HG03025 (cell line): ENCODE measurements around the gene UNC13B.

Experiments used
- ATAC-seq: cut with Tn5 transposase; IDR thresholded peaks from one replicate; pipeline ENCODE4 v1.9.1; 2021; ENCODE audit warnings: mild to moderate bottlenecking, moderate library complexity; ENCODE audit not compliant: unreplicated experiment, low FRiP score

The UNC13B gene

DNA sequence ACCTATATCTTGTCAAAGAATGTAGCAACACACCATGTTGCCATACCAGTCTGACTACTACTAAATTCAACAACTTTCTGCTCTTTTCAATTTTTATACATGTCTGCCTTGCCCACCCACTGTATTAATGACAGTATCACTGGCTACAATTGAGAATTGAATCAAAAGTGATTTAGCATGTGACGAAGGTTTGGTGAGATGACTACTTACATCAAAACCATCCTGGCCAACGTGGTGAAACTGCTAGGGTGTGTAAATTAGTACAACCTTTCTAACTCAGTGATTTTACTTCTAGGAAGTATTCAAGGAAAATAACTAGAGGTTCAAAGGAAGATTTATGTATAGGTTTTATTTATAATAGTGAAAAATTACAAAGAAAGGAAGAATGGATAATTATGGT lies 109.8 kb downstream of the UNC13B start:
- ATAC-seq, result no peak

DNA sequence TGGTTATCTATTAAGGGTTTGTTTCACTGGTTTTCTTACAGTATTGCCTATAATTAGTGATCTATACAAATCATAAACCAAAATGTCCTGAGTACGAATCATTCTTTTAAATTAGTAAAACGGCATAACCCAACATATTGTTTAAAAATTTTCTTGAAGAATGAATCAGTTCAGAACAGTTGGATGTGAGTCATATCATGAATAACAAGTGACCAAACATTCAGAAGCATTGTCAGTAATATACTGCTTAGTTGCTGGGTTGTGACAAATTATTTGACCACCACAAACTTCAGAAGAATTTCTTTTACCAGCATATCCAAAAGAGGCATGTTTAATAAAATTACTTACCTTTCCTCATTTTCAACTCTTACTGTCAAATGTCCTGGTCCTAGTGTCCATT lies 111.2 kb downstream of the UNC13B start:
- ATAC-seq, result no peak

DNA sequence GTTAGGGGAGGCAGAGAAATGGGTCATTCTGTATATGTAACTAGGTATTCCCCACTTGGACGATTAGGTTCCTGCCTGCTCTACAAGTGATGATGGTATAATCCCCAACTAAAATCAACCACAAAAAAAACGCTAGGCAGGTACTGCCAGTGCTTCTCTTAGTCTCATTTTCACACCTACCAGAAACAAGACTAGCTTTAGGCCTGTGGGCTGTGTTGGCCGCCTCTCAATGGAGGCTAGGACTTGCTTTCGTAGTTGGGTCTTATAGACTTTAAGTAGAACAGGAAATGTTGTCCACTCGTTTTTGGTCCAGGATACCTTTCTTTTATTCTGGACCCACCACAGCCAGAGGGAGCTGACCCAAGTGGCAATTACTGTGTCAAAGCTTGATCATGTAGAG lies 111.8 kb downstream of the UNC13B start:
- no peak for ATAC-seq

DNA sequence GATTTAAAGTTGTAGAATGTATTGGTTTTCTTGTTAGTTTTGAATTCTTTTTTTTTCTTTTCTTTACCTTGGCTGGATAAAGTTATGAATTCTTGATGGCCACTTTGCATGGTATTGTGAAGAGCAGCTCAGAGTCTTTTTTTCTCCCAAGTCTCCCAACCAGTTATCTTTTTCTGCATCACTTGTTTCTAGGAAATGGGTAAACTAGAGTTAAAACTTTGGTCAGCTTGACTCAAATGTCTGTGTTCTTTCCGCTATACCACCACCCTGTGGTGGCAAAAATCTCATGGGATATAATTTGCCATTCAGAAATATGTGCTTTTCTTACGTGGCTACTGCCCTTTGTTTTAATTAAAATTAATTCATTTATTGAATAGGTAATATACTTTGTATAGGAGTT lies 113.2 kb downstream of the UNC13B start:
- no peak for ATAC-seq

DNA sequence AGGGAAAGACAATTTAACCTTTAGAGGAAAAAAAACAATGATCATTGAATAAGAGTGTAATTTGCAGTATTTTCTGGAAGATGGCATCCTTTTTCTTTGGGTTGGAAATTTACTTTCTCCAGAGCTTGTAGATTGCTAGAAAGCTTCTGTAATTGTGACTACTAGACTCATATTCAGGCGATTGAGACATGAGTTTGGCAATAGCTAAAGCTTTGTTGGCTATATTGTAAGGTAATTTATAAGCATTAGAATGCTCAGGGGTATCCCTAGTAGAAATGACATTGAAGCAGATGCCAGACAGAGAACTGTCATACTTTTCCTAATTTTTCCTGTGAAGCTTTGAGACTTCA lies 115.3 kb downstream of the UNC13B start:
- no peak for ATAC-seq

DNA sequence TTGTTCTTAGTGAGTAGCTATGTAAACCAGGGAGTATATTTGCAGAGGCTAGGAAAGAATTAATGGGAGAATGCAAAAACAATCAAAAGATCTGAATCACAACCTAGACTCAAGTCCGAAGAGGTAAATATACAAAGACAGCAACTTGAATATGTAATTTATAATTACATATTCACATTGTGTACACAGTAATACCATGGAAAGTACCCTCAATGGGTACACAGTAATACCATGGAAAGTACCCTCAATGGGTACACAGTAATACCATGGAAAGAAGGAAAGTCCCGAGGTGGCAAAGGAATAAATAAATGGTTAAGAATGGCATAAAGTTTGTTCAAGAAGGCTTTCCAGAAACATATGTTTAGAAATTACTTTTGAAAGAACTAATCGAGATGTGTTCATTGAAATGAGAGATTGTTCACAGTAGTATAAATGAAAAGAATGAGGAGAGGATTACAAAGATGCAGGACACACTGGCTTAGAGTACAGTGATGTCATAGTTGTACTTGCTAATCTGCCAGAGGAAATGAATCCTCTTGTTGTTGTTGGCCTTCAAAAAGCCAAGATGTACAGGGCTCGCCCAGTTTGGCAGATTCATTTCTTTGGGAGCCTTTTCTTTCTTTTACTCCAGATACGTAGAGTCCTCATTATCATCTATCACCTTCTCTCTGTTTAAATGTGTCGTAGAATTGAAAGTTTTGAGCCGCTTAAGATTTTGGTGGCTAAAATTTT lies 116.0 kb downstream of the UNC13B start:
- no peak for ATAC-seq

DNA sequence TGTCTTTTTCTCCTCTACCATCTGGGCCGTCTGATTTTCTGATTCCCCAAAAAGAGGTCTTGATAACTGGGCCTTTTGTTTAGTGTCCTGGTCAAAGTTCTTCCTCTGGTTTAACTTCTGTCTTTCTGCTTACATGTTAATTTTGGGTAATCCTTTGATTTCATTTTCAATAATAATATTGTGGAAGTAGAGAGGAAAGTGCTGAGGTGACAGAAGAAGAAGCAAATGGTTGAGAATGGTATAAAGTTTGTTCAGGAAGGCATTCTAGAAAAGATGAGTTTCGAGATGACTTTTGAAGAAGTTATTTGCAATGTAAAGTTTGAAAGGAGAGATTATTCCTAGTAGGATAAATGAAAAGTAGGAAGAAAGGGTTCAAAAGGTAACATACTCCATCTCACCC lies 118.1 kb downstream of the UNC13B start:
- no peak for ATAC-seq

DNA sequence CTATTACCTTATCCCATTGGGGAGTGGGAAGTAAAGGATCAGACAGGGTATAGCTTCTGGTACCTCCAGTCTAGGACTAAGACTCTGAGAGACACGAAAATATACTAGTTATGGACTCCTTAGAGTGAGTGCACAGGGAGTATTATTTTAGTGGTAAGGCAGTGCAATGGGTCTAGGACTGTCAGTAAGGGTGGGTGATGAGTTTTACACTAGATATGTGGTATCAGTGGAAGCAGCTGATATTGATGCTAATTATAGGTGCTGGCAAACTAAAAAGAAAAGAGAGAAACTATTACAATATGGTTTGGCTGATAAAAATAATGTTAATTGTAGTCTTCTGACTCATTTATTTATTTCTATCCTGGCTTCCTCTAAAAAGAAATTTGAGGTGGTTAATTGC lies 118.6 kb downstream of the UNC13B start:
- ATAC-seq, result no peak

DNA sequence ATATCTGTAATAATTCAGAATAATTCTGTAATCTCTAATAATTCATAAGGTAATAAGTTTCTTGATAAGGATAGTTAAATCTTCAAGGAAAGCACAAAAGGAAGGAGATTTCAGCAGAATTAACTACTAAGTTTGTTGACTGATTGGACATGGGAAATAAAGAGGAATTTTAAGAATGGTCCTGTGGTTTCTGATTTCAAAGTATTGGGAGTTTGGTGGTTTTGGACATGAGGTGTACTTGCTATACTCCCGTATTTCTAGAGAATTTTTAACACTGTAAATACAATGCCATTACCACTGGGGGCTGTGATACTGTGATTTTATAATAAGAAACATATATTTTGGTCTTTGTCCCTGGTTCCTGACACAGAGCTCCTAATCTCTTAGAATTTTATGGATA lies 123.9 kb downstream of the UNC13B start:
- ATAC-seq, result no peak

DNA sequence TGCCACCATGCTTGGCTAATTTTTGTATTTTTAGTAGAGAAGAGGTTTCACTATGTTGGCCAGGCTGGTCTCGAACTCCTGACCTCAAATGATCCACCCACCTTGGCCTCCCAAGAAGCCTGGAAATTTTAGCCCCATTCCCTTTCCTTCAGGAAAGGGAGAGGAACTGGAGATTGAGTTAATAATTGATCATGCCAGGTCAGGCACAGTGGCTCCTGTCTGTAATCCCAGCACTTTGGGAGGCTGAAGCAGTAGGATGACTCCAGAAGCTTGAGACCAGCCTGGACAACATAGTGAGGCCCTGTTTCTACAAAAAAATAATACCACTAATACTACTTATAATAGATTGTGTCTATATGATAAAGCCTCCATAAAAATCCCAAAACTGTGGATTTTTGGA lies 124.6 kb downstream of the UNC13B start:
- ATAC-seq, result no peak

DNA sequence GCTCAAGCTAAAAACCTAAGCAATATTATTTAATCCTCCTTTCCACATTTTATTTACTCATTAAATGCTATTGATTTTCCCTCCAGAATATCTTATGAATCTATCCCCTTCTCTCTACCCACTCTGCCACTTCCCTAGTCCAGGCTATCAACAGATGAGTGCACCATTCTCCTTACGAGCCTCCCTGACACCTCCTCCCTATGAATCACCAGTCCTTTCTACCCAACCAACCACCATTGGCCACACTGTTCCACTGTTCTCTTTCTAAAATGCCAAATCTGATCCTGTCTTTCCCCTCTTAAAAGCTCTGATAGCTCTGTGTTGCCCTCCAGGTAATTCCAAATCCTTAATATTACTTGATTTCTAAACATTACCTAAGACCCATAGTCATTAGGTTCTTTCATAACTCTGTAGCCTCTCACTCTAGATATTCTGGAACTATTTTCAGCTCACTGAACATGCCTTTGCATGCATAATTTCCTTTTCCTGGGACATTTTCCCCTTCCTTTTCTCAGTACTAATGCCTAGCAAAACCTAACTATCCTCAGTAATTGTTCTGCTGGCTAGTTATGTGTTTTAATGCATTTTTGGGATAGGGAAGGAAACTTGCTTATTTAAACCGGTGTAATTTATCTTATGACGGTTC lies 126.3 kb downstream of the UNC13B start:
- no peak for ATAC-seq

DNA sequence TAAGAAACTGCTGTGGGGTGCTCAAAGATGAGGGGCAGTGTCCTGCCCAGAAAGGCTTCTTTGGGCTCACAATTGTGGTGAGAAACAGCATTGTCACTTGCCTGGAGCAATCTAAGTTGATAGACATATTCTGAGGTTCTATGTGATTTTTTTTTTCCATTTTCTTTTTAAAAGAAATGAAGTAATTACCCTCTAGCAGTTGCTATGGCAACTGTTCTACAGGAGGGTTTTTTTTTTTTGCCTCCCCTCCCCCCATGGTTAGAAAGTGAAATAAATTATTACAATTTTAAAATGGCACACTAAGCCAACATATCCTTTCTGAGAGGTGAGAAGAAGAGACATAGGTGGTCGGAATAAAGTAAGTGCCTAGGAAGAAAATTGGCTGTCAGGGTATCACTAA lies 127.0 kb downstream of the UNC13B start:
- no peak for ATAC-seq

DNA sequence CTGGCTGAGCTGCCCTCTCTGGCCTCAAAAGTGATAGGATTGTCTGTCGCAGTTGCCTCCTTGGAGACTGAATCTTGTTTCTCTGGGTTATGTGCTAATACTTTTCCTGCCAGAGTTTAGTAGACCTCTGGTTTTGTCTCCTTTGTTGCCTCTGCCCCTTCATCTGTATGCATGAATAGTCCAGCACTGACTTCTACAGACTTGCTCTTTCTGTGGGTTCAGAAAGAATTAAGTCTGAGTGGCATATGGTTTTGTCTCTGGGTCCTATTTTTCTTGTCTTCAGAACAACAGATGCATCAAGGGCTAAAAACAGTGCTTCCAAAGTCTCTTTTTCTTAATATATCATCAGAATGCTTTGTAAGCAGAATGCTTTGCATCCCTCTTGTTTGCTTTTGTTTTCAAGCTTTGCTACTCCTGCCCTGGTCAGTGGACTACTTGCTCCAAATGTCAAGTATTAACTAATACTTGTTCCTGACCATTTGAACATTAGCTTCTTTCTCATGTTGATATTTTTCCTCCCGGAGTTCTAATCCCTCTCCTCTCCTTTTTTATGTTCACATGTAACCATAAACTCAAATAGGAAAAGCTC lies 131.7 kb downstream of the UNC13B start:
- no peak for ATAC-seq

DNA sequence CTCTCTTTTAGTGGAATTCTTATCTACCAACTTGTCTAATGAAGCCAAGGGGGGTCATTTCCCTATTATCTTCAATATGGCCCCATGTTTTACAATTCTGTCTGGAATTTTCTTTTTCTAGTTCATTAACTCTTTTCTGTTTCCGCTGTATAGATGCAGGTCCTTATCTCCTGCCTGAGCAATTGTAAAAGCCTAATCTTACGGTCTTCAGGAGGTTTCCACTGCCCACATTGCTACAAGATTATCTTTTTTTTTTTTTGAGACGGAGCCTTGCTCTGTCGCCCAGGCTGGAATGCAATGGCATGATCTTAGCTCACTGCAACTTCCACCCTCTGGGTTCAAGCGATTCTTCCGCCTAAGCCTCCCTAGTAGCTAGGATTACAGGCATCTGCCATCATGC lies 132.3 kb downstream of the UNC13B start:
- no peak for ATAC-seq

DNA sequence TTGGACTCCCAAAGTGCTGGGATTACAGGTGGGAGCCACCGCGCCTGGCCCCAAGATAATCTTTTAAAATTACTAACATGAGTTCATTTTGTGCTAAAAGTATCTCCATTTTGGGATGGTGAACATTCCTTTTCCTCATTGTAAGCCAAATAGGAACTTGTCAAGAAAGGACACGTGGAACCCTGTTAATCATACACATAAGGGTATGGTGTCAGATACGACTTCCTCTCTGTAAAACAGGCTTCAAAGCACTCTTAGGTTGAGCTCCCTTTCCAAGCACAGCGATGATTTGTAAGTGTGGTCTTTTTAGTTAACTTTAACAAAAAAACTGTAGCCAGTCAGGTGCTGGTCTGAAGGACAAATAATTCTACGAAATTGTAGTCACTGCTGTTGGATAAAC lies 132.7 kb downstream of the UNC13B start:
- ATAC-seq, result no peak

DNA sequence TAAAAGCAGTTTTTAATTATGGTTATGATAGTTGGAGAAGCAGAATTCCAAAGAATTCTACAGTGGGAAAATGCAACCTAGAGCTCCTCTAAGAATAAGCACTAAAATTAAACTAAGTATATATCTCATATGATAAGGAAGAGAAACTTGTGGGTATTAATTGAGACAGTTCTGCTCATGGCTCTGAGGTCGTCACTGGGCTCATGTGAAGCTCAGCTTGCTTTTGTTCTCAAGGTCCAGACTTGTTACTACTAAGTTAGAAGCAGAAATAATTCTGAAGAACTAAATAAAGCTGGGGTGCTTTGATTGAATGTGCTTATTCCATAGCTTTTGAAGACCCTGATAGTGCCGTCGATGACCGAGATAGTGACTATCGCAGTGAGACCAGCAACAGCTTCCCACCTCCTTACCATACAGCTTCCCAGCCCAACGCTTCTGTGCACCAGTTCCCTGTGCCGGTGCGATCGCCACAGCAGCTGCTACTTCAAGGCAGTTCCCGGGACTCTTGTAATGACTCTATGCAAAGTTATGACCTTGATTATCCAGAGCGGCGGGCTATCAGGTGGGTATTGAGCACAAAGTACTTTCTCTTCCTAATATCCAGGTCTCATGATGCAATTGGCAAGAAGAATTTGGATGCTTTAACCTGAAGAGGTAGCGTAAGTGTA lies 133.7 kb downstream of the UNC13B start:
- no peak for ATAC-seq

DNA sequence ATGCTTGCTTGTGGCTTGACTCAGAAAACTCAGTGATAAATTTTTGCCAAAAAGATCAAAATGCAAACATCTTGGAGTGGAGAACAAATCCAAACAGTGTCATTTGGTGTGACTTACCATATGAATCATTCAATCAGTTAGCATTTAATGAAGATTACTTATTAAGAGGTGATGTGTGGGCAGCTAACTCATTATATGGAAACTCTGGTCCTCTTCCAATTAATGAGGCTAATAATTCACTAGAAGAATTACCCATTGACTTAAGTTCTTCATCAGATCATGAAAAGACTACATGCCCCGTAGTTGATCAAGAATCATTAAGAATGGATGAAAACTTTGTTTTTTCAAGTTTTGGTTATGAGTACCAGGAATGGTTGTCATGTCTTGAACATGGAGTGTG lies 141.8 kb downstream of the UNC13B start:
- ATAC-seq, result no peak

DNA sequence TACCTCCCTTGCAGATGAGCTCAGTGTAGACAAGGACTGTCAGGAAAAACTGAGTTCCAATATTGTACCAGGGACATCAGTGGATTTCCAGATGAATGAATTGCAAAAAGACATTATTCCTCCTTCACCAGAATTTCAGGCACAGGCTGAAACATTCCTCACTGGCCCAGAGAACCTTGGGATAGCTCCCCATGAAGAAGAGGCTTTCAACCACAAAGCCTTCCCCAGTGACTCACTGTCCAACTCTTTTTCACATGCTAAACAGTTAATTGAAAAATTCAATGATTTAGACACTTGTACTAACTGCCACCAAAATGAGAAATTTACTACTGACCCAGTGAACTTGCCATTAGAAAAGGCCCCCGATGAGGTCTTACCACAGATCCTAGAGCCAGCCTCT lies 144.5 kb downstream of the UNC13B start:
- ATAC-seq, result no peak

DNA sequence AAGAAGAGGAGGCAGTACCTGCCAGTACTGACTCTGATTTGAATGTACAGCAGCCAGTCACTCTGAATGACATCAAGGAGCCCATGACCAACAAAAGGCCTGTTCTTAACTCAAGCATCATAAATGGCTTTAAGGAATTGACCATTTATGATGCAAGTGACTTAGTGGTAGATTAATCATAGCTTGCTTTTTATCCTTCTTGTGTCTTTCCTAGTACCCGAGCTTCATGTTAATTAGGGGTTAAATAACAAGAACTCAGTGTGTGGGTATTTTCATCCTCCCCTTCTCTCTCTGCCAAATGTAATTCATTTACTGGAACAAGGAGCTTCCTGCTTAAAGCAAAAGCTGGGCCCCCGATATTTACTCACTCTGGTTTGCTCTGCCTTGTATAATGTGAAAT lies 146.5 kb downstream of the UNC13B start:
- no peak for ATAC-seq

DNA sequence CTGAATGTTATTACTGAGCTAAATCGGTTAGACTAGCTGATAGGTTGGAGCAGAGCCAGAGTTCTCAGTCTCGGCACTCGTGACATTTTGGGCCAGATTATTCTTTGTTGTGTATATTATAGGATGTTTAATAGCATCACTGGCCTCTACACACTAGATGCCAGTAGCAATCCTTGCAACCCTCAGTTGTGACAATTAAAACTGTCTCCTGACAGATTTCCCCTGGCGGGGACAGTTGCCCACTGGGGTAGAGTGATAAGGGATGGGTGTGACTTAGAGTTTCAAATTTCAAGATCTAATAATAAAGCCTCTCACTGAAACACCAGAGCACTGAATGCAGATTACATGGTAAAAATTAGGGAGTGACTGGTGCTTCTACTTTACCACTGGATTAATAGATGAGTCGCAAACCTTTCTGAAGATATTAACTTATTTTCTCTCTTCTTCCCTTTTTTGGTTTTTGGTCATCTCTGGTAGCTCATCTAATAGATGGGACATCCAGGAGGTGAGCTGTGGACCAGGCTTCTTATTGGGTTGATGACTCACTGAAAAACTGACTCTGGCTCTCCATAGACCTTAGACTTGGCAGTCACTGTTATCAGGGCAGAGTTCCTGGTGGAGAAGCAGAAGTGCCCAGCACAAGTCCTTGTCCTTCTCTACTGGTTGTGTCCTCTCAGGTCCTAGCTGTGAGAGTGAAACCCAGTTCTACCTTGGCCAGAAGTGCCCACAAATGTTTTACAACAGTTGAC lies 150.3 kb downstream of the UNC13B start:
- ATAC-seq, result no peak

DNA sequence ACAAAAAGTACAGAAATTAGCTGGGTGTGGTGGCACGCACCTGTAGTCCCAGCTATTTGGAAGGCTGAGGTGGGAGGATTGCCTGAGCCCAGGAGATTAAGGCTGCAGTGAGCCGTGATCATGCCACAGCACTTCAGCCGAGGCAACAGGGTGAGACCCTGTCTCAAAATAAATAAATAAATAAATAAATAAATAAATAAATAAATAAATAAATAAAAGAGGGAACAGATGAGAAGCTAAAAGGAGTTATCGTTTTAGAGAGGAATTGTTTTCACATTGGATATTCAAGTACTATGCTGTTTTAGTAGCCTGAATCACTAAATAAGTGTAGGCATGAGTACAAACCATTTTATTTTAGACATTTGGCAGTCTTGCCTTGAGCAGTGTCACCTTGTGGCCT lies 151.7 kb downstream of the UNC13B start:
- ATAC-seq, result no peak
